GM19035 (cell line): ENCODE measurements around the gene AGAP4.
"Not testable (repeated sequence)": the region's sequence is repeated elsewhere in the genome, so short reads cannot be mapped to it uniquely, and the experiment has no call there.

Experiments
- ATAC-seq: cut with Tn5 transposase; IDR thresholded peaks from one replicate; pipeline ENCODE4 v1.9.1; 2021; ENCODE audit not compliant: unreplicated experiment

AGAP4 gene

DNA sequence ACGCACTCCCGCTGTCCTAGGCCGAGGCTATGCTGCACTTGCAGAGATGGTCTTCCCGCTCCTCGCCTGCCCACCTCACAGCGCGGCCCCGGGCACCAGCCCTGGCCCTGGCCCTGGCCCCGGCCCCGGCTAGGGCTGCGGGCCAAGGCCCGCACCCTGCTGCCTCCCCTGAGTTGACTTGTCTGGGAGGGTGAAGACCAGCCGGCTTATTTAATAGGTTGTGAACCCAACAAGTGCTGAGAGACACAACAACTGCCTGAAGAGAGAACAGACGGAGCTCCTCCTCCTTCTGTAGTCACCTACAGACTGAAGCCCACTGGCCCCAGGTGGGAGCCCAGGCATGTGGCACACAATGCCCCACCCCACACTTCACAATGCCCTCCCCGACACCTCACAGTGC, at the start of gene AGAP4:
AGAP4 (minus strand) TSS at position 101 of the 400 bp plus-strand sequence. CDS start 153 bp downstream, outside the sequence.
- not testable (repeated sequence) for ATAC-seq

DNA sequence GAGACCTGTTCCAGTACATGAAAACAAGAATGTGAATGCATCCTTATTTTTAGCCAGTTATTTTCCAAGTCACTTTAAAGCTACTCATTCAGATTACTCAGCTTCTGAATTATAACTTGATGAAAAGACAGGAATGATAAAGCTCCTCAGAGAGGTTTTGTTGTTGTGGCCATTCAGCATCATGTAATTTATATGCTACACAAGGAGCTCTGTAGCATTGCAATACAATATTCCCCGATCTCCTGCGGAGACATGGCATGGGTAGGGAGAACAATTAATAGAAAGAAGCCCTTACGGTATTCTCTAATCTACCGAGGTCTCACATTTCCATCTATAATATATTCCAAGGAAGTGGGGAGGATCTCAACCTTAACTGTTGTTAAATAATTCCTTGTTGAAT, 43.4 kb upstream of the AGAP4 start:
- ATAC-seq, result not testable (repeated sequence)

- not testable (repeated sequence) for ATAC-seq
Measured at GRCh38 chr10:45889539-45890230, 42.4 kb upstream of the AGAP4 start.

- not testable (repeated sequence) for ATAC-seq
Measured at GRCh38 chr10:45882880-45883279, 35.6 kb upstream of the AGAP4 start.

DNA sequence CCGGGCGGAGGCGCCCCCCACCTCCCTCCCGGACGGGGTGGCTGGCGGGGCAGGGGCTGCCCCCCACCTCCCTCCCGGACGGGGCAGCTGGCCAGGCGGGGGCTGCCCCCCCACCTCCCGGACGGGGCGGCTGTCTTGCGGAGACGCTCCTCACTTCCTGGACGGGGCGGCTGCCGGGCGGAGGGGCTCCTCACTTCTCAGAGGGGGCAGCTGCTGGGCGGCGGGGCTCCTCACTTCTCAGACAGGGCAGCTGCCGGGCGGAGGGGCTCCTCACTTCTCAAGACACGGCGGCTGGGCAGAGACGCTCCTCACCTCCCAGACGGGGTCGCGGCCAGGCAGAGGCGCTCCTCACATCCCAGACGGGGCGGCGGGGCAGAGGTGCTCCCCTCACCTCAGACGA, 18.1 kb upstream of the AGAP4 start:
- not testable (repeated sequence) for ATAC-seq

DNA sequence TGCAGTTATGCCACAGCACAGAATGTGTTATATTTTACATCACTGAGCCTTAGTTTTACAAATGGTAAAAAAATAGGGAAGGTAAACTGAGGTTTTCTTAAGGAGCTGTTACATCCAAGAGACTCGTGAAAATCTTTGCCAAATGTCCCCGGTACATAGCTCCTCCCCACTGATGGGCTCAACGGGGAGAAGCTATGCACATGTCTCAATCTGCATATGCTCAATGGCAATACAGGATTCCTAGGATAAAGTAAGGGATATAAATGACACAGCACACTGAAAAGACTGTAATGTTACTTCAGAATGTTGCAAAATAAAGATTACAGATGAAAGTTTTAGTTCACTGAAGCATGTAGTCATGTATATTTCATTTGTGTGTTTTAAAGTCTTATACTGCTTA, 17.0 kb upstream of the AGAP4 start:
- ATAC-seq, result not testable (repeated sequence)

DNA sequence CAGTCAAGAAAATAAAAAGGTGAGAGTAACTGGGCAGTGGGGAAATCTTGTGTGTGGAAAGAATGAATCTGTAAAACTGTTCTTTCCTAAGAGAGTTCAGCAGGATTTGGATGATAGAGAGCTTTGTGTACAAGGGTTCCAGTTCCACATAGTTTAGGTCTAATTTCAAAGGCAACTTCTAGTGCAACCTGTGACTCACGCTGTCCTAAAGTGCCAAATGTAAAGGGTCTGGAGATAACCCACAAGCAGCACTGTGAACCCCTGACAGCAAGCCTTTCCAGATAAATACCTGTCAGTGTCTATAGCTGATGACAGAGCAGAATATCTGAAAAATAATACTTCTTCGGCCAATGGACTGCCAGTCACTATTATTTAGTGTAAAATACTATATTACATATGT, 16.3 kb upstream of the AGAP4 start:
- ATAC-seq, result not testable (repeated sequence)

DNA sequence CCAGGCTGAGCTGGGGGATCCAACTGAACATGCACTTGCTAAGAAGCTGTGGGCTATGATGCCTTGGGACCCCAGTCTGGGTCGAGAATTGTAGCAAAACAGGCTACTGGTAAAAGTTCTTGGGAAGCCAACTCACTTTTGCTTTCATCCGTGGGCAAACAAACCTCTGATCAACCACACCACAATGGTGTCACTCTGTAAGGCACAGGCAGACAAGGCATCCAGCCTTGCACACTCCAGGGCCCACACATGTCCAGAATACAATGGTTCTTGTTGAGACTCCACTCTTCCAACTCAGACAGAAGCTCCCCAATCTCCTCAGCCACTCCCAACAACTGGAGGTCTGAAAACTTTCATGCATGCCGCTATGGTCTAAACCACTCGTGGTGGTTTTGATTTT, 10.6 kb upstream of the AGAP4 start:
- ATAC-seq, result not testable (repeated sequence)

- ATAC-seq, result not testable (repeated sequence)
Measured at GRCh38 chr10:45848467-45848866, 1.2 kb upstream of the AGAP4 start.

DNA sequence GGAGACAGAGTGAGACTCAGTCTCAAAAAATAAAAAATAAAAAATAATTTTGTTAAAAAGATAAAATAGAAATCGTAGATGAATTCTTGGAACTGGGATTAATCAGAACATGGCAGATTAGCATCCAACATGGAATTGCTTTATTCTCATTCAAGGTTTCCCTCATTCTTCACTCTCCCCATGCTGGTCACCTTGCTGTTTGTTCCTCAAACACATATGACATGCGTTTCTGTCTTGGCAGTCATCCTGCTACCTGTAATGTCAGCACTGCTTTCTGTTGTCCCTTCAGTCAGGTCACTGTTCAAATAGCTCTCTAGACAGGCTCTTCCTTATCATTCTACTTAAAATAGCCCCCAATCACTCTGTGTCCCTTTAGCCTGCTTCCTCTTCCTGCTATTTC, 24.4 kb downstream of the AGAP4 start:
- ATAC-seq, result not testable (repeated sequence)

DNA sequence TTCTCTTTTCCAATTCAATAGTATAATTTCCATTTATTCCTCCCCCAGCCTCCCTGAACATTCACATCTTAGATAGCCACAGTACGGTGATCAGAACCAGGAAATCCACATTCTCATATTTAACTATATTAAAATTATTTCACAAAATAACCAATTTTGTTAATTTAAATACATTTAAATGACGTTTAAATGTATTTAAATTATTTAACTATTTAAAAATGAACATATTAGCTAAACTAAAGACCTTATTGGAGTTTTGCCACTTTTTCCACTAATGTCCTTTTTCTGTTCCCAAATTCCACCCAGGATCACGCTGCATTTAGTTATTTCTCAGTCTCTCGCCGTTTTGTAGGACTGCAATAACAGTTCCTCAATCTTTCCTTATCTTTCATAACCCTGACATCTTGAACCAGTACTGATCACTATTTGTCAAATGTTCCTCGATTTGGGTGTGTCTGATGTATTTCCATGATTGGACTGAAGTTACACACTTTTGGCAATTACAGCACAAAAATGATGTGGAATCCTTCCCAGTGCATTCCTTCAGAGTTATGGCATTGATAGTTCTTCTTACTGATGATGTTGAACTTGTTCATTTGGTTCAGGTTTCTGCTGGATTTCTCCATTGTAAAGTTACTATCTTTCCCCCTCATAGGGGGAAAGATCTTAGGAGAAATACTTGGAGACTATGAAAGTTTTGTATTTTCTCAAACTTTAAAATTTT, 27.0 kb downstream of the AGAP4 start:
- not testable (repeated sequence) for ATAC-seq

- ATAC-seq, result no peak
Measured at GRCh38 chr10:45819552-45819951, 27.7 kb downstream of the AGAP4 start.

GRCh38 chr10:45817912-45818311, 29.4 kb downstream of the AGAP4 start:
- ATAC-seq, result no peak

- ATAC-seq, result no peak
Measured at GRCh38 chr10:45817130-45817859, 30.0 kb downstream of the AGAP4 start.

DNA sequence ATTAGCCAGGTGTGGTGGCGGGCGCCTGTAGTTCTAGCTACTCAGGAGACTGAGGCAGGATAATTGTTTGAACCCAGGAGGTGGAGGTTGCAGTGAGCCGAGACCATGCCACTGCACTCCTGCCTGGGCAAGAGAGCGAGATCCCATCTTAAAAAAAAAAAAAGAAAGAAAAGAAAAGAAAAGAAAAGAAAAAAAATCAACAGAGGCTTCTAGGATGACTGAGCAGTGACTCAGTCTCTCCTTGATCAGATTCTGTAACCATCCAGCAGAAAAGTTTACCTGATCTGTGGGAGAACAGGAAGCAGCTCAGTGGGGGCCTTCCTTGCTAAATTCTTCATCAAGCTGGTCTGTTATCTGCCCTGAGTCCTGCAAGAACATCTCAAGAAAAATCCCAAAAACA, 33.2 kb downstream of the AGAP4 start:
- ATAC-seq, result not testable (repeated sequence)

- not testable (repeated sequence) for ATAC-seq
Measured at GRCh38 chr10:45812959-45813358, 34.3 kb downstream of the AGAP4 start.

DNA sequence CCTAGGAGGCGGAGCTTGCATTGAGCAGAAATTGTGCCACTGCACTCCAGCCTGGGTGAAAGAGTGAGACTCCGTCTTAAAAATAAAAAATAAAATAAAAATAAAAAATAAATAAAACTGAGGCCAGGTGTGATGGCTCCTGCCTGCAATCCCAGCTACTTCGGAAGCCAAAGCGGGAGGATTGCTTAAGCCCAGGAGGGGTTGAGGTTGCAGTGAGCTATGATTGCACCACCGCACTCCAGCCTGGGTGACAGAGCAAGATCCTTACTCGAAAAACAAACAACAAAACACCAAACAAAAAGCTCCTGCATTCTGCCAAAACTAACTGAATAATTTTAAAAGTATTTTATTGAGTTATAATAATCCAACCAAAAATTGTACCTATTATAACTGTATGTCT, 36.2 kb downstream of the AGAP4 start:
- ATAC-seq, result no peak

DNA sequence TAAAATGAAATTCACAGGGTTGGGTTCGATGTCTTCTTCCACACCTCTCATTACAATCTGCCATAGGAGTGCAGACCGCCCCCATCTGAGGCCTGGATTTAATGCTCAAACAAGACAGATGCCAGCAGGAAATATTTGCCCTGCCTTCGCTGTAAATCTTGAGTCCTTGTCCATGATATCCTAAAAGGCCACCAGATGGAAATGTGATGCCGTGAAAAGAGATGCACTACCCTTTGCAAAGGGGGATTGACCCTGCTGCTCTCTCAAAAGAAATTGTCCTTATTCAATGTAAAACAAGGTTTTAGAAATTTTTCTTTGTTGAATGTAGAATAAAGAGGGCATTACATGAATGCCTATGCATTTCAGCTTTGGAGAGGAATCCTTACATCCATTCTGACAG, 37.5 kb downstream of the AGAP4 start:
- ATAC-seq, result no peak

DNA sequence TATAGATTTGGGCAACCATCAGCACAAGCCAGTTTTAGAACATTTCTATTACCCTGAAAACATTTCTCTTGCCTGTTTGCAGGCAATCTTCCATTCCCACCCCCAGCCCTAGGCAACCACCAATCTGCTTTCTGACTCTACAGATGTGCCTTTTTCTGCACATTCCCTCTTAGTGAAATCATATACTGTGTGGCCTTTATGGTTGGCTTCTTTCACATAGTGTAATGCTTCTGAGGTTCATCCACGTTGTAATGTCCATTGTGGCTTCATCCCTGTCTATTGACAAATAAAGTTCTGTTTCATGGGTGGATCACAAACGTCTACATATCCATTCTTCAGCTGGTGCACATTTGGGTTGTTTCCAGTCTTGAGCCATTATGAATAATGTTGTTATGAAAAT, 42.3 kb downstream of the AGAP4 start:
- ATAC-seq, result not testable (repeated sequence)

- ATAC-seq, result not testable (repeated sequence)
Measured at GRCh38 chr10:45803060-45804010, 44.0 kb downstream of the AGAP4 start.

GRCh38 chr10:45794761-45795160, 52.5 kb downstream of the AGAP4 start:
- not testable (repeated sequence) for ATAC-seq
